WTC11 (cell line): ENCODE measurements around the gene IL1B. TPM values are rescaled to one million over a fixed set of nuclear protein-coding genes. Genes with fewer than 3 reads are reported as not detected.

Source experiments
- ATAC-seq: fragments of 200-7000 bp; cut with Tn5 transposase; 2 replicates; pipeline ENCODE4 v1.10.0; 2021; ENCODE audit warnings: mild to moderate bottlenecking, moderate library complexity
- CTCF ChIA-PET: fragments of 300-600 bp; sonication (Branson Sonifier 250); formaldehyde crosslinking; loops from one replicate; lab custom pipeline; 2021; ENCODE audit warnings: antibody characterized with exemption; lab: Charles Lee
- POLR2A ChIA-PET: fragments of 350-600 bp; sonication (Branson Sonifier 250); formaldehyde crosslinking; loops from one replicate; lab custom pipeline; 2021; ENCODE audit warnings: antibody characterized with exemption; lab: Charles Lee
- DNase-seq: peaks from one replicate; pipeline ENCODE4 v3.0.0; 2021; ENCODE audit warnings: low spot score
- H3K27ac Mint-ChIP-seq: 2 replicates; pipeline ENCODE4 v1.8.0; 2021; ENCODE audit warnings: mixed read lengths
- H3K27me3 Mint-ChIP-seq: 2 replicates; pipeline ENCODE4 v1.8.0; 2021; ENCODE audit warnings: low read depth, mild to moderate bottlenecking, moderate library complexity, mixed read lengths
- H3K36me3 Mint-ChIP-seq: 2 replicates; pipeline ENCODE4 v1.8.0; 2021; ENCODE audit warnings: mixed read lengths
- H3K4me1 Mint-ChIP-seq: 2 replicates; pipeline ENCODE4 v1.8.0; 2022; ENCODE audit warnings: mixed read lengths
- H3K4me3 Mint-ChIP-seq: 2 replicates; pipeline ENCODE4 v1.8.0; 2021; ENCODE audit warnings: mild to moderate bottlenecking, moderate library complexity, mixed read lengths
- H3K9me3 Mint-ChIP-seq: 2 replicates; pipeline ENCODE4 v1.8.0; 2021; ENCODE audit warnings: mixed read lengths
- RELA ChIP-seq: sonication (generic); formaldehyde crosslinking; IDR thresholded peaks from 2 replicates; pipeline ENCODE4 v1.8.1; 2022; ENCODE audit warnings: missing genetic modification reagents, mild to moderate bottlenecking, borderline replicate concordance
- SP1 ChIP-seq: sonication (generic); formaldehyde crosslinking; conservative IDR thresholded peaks from 2 replicates; pipeline ENCODE4 v1.8.1; 2022; ENCODE audit warnings: missing genetic modification reagents
- ZNF121 ChIP-seq: sonication (generic); formaldehyde crosslinking; IDR thresholded peaks from 2 replicates; pipeline ENCODE4 v1.8.0; 2023; ENCODE audit warnings: missing genetic modification reagents
- ZNF396 ChIP-seq: fragments of 250-450 bp; sonication (Bioruptor Pico); IDR thresholded peaks from 2 replicates; pipeline ENCODE4 v1.8.0; 2021; ENCODE audit warnings: mild to moderate bottlenecking, moderate library complexity, borderline replicate concordance
- ZNF416 ChIP-seq: fragments of 250-450 bp; sonication (Bioruptor Pico); IDR thresholded peaks from 2 replicates; pipeline ENCODE4 v1.9.0; 2021; ENCODE audit warnings: mild to moderate bottlenecking, inconsistent platforms
- ZNF425 ChIP-seq: fragments of 250-450 bp; sonication (Bioruptor Pico); conservative IDR thresholded peaks from 2 replicates; pipeline ENCODE4 v1.9.0; 2021; ENCODE audit warnings: mild to moderate bottlenecking
- total RNA-seq: library from RNA; stranded (reverse); gene quantifications from 3 replicates; pipeline ENCODE4 v1.2.3, GENCODE V29; 2021
- TF ChIP-seq, protein P1 (sequence below): sonication (generic); formaldehyde crosslinking; IDR thresholded peaks from 2 replicates; pipeline ENCODE4 v1.8.1; 2023; ENCODE audit warnings: mild to moderate bottlenecking, missing genetic modification reagents, borderline replicate concordance
- TF ChIP-seq, protein P2 (sequence below): sonication (generic); formaldehyde crosslinking; IDR thresholded peaks from 2 replicates; pipeline ENCODE4 v1.8.1; 2022; ENCODE audit warnings: low read depth, mild to moderate bottlenecking, moderate library complexity, missing genetic modification reagents, borderline replicate concordance
- TF ChIP-seq, protein P3 (sequence below): sonication (generic); formaldehyde crosslinking; IDR thresholded peaks from 2 replicates; pipeline ENCODE4 v1.8.1; 2022; ENCODE audit warnings: missing genetic modification reagents, borderline replicate concordance
- TF ChIP-seq, protein P4 (sequence below): sonication (generic); formaldehyde crosslinking; IDR thresholded peaks from 2 replicates; pipeline ENCODE4 v1.8.0; 2023; ENCODE audit warnings: mild to moderate bottlenecking, missing genetic modification reagents
- TF ChIP-seq, protein P5 (sequence below): sonication (generic); formaldehyde crosslinking; conservative IDR thresholded peaks from 2 replicates; pipeline ENCODE4 v1.8.1; 2023; ENCODE audit warnings: mild to moderate bottlenecking, low read depth, missing genetic modification reagents, moderate library complexity
- TF ChIP-seq, protein P6 (sequence below): sonication (generic); formaldehyde crosslinking; IDR thresholded peaks from 2 replicates; pipeline ENCODE4 v1.8.1; 2023; ENCODE audit warnings: mild to moderate bottlenecking, moderate library complexity, missing genetic modification reagents
- TF ChIP-seq, protein P7 (sequence below): sonication (generic); formaldehyde crosslinking; conservative IDR thresholded peaks from 2 replicates; pipeline ENCODE4 v1.8.1; 2022; ENCODE audit warnings: mild to moderate bottlenecking, missing genetic modification reagents

IL1B gene
- total RNA-seq, 1 experiment from 2014 or later: not detected

DNA sequence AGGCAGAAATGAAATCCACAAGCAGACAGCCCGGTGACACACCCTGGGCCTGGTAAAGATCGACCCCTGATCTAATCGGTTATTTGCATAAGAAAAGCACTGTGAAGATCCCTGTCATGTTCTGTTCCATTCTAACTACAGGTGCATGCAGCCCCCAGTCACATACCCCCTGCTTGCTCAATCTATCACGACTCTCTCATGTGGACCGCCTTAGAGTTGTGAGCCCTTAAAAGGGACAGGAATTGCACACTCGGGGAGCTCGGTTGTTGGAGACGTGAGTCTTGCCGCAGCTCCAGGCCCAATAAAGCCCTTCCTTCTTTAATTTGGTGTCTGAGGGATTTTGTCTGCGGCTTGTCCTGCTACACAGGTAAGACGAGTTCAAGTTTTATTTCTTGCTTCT is 13.4 kb upstream of the IL1B start:
- H3K27ac Mint-ChIP-seq: peak overlapping the region; percentile 75

More for the DNA sequence above, 13.4 kb upstream of the IL1B start:
- Mint-ChIP-seq H3K4me1 (peaks cover 47% of the 10 kb centered on the region), H3K36me3 (peaks cover 12% of the 10 kb centered on the region), H3K27me3 (peaks cover 6% of the 10 kb centered on the region), H3K9me3 (peaks cover 16% of the 10 kb centered on the region), H3K4me3 (peak overlapping the region; percentile 60)
- ChIA-PET POLR2A (no interaction called here), CTCF (interaction anchor here (1.1 to 4.1 kb wide), 3 partner anchors 20 to 123 kb away, joined by 3 to 21 read pairs (median 3); no protein-coding TSS in a partner anchor)
- TF ChIP-seq, protein P1, sequence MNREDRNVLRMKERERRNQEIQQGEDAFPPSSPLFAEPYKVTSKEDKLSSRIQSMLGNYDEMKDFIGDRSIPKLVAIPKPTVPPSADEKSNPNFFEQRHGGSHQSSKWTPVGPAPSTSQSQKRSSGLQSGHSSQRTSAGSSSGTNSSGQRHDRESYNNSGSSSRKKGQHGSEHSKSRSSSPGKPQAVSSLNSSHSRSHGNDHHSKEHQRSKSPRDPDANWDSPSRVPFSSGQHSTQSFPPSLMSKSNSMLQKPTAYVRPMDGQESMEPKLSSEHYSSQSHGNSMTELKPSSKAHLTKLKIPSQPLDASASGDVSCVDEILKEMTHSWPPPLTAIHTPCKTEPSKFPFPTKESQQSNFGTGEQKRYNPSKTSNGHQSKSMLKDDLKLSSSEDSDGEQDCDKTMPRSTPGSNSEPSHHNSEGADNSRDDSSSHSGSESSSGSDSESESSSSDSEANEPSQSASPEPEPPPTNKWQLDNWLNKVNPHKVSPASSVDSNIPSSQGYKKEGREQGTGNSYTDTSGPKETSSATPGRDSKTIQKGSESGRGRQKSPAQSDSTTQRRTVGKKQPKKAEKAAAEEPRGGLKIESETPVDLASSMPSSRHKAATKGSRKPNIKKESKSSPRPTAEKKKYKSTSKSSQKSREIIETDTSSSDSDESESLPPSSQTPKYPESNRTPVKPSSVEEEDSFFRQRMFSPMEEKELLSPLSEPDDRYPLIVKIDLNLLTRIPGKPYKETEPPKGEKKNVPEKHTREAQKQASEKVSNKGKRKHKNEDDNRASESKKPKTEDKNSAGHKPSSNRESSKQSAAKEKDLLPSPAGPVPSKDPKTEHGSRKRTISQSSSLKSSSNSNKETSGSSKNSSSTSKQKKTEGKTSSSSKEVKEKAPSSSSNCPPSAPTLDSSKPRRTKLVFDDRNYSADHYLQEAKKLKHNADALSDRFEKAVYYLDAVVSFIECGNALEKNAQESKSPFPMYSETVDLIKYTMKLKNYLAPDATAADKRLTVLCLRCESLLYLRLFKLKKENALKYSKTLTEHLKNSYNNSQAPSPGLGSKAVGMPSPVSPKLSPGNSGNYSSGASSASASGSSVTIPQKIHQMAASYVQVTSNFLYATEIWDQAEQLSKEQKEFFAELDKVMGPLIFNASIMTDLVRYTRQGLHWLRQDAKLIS (CRISPR knock-in tag): no peak
- TF ChIP-seq, protein P2, sequence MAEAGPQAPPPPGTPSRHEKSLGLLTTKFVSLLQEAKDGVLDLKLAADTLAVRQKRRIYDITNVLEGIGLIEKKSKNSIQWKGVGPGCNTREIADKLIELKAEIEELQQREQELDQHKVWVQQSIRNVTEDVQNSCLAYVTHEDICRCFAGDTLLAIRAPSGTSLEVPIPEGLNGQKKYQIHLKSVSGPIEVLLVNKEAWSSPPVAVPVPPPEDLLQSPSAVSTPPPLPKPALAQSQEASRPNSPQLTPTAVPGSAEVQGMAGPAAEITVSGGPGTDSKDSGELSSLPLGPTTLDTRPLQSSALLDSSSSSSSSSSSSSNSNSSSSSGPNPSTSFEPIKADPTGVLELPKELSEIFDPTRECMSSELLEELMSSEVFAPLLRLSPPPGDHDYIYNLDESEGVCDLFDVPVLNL (CRISPR knock-in tag): no peak
- no peak for TF ChIP-seq SP1 (CRISPR knock-in tag)
- no peak for TF ChIP-seq ZNF416 (CRISPR knock-in tag)
- TF ChIP-seq, protein P3, sequence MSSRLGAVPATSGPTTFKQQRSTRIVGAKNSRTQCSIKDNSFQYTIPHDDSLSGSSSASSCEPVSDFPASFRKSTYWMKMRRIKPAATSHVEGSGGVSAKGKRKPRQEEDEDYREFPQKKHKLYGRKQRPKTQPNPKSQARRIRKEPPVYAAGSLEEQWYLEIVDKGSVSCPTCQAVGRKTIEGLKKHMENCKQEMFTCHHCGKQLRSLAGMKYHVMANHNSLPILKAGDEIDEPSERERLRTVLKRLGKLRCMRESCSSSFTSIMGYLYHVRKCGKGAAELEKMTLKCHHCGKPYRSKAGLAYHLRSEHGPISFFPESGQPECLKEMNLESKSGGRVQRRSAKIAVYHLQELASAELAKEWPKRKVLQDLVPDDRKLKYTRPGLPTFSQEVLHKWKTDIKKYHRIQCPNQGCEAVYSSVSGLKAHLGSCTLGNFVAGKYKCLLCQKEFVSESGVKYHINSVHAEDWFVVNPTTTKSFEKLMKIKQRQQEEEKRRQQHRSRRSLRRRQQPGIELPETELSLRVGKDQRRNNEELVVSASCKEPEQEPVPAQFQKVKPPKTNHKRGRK (CRISPR knock-in tag): no peak
- TF ChIP-seq, protein P4, sequence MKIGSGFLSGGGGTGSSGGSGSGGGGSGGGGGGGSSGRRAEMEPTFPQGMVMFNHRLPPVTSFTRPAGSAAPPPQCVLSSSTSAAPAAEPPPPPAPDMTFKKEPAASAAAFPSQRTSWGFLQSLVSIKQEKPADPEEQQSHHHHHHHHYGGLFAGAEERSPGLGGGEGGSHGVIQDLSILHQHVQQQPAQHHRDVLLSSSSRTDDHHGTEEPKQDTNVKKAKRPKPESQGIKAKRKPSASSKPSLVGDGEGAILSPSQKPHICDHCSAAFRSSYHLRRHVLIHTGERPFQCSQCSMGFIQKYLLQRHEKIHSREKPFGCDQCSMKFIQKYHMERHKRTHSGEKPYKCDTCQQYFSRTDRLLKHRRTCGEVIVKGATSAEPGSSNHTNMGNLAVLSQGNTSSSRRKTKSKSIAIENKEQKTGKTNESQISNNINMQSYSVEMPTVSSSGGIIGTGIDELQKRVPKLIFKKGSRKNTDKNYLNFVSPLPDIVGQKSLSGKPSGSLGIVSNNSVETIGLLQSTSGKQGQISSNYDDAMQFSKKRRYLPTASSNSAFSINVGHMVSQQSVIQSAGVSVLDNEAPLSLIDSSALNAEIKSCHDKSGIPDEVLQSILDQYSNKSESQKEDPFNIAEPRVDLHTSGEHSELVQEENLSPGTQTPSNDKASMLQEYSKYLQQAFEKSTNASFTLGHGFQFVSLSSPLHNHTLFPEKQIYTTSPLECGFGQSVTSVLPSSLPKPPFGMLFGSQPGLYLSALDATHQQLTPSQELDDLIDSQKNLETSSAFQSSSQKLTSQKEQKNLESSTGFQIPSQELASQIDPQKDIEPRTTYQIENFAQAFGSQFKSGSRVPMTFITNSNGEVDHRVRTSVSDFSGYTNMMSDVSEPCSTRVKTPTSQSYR (CRISPR knock-in tag): no peak
- no peak for TF ChIP-seq ZNF121 (CRISPR knock-in tag)
- no peak for TF ChIP-seq ZNF396 (CRISPR knock-in tag)
- TF ChIP-seq RELA (CRISPR knock-in tag): no peak
- TF ChIP-seq ZNF425 (CRISPR knock-in tag): no peak
- TF ChIP-seq, protein P5, sequence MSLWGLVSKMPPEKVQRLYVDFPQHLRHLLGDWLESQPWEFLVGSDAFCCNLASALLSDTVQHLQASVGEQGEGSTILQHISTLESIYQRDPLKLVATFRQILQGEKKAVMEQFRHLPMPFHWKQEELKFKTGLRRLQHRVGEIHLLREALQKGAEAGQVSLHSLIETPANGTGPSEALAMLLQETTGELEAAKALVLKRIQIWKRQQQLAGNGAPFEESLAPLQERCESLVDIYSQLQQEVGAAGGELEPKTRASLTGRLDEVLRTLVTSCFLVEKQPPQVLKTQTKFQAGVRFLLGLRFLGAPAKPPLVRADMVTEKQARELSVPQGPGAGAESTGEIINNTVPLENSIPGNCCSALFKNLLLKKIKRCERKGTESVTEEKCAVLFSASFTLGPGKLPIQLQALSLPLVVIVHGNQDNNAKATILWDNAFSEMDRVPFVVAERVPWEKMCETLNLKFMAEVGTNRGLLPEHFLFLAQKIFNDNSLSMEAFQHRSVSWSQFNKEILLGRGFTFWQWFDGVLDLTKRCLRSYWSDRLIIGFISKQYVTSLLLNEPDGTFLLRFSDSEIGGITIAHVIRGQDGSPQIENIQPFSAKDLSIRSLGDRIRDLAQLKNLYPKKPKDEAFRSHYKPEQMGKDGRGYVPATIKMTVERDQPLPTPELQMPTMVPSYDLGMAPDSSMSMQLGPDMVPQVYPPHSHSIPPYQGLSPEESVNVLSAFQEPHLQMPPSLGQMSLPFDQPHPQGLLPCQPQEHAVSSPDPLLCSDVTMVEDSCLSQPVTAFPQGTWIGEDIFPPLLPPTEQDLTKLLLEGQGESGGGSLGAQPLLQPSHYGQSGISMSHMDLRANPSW (CRISPR knock-in tag): no peak
- TF ChIP-seq, protein P6, sequence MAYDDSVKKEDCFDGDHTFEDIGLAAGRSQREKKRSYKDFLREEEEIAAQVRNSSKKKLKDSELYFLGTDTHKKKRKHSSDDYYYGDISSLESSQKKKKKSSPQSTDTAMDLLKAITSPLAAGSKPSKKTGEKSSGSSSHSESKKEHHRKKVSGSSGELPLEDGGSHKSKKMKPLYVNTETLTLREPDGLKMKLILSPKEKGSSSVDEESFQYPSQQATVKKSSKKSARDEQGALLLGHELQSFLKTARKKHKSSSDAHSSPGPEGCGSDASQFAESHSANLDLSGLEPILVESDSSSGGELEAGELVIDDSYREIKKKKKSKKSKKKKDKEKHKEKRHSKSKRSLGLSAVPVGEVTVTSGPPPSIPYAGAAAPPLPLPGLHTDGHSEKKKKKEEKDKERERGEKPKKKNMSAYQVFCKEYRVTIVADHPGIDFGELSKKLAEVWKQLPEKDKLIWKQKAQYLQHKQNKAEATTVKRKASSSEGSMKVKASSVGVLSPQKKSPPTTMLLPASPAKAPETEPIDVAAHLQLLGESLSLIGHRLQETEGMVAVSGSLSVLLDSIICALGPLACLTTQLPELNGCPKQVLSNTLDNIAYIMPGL (CRISPR knock-in tag): no peak
- TF ChIP-seq, protein P7, sequence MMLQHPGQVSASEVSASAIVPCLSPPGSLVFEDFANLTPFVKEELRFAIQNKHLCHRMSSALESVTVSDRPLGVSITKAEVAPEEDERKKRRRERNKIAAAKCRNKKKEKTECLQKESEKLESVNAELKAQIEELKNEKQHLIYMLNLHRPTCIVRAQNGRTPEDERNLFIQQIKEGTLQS: no peak
- ATAC-seq: peak; percentile 8; the same call in 1 of the 2 replicates
- DNase-seq: no peak
